Fibroblast of pulmonary artery (primary cell): Measurements from ENCODE around the gene ZNF780A.
A peak's percentile ranks its signal among the peaks of the same experiment; 100 is the strongest.
"Not testable (repeated sequence)": the region's sequence is repeated elsewhere in the genome, so short reads cannot be mapped to it uniquely, and the experiment has no call there.

Source experiments
- DNase-seq: peaks from one replicate; pipeline ENCODE4 v3.0.0-alpha.2; 2010; ENCODE audit warnings: low read depth
- H3K4me3 ChIP-seq: replicated peaks from 2 replicates; pipeline ENCODE4 v1.5.1; 2011; ENCODE audit warnings: low read depth, mild to moderate bottlenecking, control low read depth, low read length, moderate library complexity
- CTCF ChIP-seq: IDR thresholded peaks from 2 replicates; pipeline ENCODE4 v1.5.1; 2011; ENCODE audit warnings: mild to moderate bottlenecking, control low read depth, low read length, inconsistent platforms; ENCODE audit errors: missing control alignments

The ZNF780A gene

GRCh38 chr19:40056505-40056904 is 34.2 kb downstream of the ZNF780A start:
- no peak for TF ChIP-seq CTCF
- peak overlapping the region; percentile 87 for H3K4me3 ChIP-seq
- DNase-seq, result no peak

- peak; percentile 59 for DNase-seq
- TF ChIP-seq CTCF, result no peak
- H3K4me3 ChIP-seq, result peak within 1 kb of the TSS; percentile 87
Observed at GRCh38 chr19:40055832-40056504, 34.8 kb downstream of the ZNF780A start, which contains the start of gene ZNF780B. TSS of gene ZNF780B (minus strand) at chr19:40056231. CDS start at chr19:40050332, 5,899 bp downstream.

- no peak for DNase-seq
- no peak for TF ChIP-seq CTCF
- peak overlapping the region; percentile 87 for H3K4me3 ChIP-seq
Observed at GRCh38 chr19:40055049-40055448, 35.7 kb downstream of the ZNF780A start.

GRCh38 chr19:40054632-40055031 is 36.1 kb downstream of the ZNF780A start:
- no peak for DNase-seq
- no peak for TF ChIP-seq CTCF
- peak overlapping the region; percentile 87 for H3K4me3 ChIP-seq

GRCh38 chr19:40053491-40053890 is 37.3 kb downstream of the ZNF780A start:
- H3K4me3 ChIP-seq, result no peak overlapping the region
- no peak for TF ChIP-seq CTCF
- no peak for DNase-seq

- not testable (repeated sequence) for H3K4me3 ChIP-seq, DNase-seq
Observed at GRCh38 chr19:40041718-40042117, 49.0 kb downstream of the ZNF780A start.

- not testable (repeated sequence) for H3K4me3 ChIP-seq, DNase-seq
Observed at GRCh38 chr19:40038047-40038446, 52.7 kb downstream of the ZNF780A start.

- no peak overlapping the region for H3K4me3 ChIP-seq
- no peak for TF ChIP-seq CTCF
- no peak for DNase-seq
Observed at GRCh38 chr19:40035996-40036395, 54.7 kb downstream of the ZNF780A start.
